ENCODE results near the gene CORO6.
A peak's percentile ranks its signal among the peaks of the same experiment; 100 is the strongest.

The CORO6 gene

GRCh38 chr17:29576214-29577000, 46.3 kb downstream of the CORO6 start:
- no peak for DNase-seq

DNA sequence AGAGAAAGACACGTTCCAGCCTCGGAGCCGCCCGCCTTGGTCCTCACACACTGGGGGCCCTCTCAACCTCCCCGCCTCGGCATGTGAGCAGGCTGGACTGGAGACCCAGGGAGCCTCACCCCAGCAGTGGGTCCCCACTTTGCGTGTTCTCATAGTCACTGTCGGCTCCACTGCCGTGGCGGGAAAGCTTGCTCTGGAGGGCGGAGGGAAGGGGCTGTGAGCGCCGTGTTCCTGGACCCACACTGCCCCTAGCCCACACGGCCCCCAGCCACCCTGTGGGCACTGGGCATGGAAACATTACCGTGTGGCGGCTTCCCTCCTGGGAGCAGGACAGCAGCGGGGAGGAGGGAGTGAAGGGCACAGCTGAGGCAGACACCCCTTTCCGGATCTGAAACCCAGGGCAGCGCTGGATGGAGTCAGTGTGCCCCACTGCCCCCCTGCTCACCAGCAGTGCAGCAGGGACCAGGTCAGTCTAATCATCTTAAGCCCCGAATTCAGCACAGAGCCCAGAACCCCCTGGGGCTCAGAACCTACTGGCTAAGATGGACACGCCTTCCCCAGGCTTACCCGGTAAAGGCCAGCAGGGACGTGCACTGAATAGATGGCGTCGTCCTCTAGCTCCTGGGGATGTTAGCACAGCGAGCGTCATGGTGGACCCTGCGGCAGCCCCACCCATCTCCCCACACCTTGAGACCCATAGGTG, 47.0 kb downstream of the CORO6 start:
- DNase-seq: no peak

GRCh38 chr17:29574732-29575510, 47.8 kb downstream of the CORO6 start:
- no peak for DNase-seq

- no peak for DNase-seq
These were observed 48.6 kb downstream of the CORO6 start for GRCh38 chr17:29573871-29574731.

DNA sequence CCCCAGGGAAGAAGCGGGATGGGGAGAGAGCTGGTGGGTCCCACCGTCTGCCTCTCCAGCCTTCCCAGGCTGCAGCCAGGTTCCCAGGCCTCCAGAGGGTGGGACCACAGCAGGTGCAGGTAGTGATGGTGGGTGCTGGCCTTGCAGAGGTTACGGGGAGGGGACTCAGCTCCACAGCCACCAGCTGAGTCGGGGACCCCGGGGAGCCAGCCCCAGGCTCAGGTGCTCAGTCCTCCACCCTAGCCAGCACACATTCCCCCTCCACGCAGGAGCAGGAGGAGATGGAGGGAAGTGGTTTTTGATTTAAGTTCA, 49.2 kb downstream of the CORO6 start:
- no peak for DNase-seq

DNA sequence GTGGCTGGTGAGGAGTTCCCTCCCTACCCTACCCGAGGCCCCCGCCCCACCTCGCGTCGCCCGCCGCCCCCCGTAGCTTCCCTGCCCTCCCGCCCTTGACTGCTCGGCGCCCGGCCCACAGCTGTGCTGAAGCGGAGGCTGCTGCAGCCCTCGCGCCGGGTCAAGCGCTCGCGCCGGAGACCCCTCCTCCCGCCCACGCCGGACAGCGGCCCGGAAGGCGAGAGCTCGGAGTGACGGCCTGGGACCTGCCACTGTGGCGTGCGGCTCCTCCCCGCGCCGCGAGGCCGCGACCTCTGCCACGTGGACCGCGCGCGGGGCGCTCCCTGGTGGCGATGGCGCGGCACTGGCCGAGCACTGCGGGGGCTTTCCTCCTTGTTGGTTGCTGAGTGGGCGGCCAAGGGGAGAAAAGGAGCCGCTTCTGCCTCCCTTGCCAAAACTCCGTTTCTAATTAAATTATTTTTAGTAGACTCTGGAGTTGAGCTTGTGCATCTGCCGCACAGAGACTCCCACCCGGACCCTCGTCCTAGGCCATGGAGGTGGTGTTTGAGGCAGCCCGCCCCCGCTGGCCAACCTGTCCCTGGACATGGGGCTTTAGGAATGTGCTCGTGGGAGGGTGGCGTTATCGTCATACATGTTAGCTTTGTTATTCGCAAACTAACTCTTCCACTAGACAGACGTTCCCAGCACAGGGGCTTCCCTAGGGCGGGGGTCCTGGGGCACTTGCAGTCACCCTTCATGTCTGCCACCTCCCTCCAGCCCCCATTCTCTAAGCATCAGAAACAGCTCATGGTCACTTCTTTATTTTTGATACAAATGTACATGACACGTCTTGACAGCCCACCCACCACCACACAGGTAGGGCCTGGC, 49.8 kb downstream of the CORO6 start:
- DNase-seq: peak in 2 of 4 experiments; percentile 33 to 49

DNA sequence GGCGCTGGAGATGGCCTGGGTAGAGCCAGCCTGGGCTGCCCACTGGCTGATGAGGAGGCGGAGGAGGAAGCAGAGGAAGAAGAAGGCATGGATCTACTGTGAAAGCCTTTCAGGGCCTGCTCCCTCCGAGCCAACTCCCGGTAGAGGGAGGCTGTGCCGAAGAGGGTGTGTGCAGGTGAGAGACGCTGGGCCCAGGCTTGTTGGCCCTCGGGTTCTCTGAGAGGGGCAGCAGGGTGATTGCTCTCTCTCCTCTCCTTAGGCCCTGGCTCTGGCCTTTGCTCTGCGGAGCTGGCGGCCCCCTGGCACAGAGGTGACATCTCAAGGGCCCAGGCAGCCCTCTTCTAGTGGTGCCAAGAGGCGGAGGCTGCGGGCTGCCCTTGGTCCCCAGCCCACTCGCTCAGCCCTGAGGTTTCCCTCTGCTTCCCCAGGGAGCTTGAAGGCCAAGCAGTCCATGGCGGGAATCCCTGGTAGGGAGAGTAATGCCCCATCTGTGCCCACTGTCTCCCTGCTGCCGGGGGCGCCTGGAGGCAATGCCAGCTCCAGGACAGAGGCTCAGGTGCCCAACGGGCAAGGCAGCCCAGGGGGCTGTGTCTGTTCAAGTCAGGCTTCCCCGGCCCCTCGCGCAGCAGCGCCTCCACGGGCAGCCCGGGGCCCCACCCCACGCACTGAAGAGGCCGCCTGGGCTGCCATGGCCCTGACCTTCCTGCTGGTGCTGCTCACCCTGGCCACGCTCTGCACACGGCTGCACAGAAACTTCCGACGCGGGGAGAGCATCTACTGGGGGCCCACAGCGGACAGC, 50.6 kb downstream of the CORO6 start:
- DNase-seq: no peak

GRCh38 chr17:29571486-29571882, 51.2 kb downstream of the CORO6 start:
- no peak for DNase-seq

DNA sequence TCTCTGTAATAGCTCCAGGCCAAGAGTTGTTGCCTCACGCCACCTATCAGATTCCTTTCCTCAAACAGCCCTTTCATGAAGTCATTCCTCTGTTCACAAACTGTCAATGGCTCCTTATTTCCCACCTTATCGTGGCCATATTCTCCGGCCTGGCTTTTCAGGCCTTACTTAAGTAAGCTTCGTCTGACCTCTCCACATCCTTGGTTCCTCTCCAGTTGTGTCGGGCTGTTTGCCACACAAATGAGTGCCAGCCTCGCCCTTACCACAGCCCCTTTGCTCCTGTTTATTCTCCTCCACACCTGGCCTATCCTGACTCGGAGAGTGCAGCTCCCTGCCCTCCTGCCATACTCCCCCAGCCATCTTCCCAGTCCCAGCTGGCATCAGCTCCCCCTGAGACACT, 52.2 kb downstream of the CORO6 start:
- no peak for DNase-seq

- DNase-seq: no peak
These were observed 53.3 kb downstream of the CORO6 start for GRCh38 chr17:29569245-29569950.

- peak; percentile 49 to 91 (median 69) for DNase-seq
These were observed 54.1 kb downstream of the CORO6 start, which contains the start of gene TP53I13 for GRCh38 chr17:29568331-29569244. Gene TP53I13 (plus strand): TSS chr17:29568701. CDS start chr17:29568759, 58 bp downstream.

DNA sequence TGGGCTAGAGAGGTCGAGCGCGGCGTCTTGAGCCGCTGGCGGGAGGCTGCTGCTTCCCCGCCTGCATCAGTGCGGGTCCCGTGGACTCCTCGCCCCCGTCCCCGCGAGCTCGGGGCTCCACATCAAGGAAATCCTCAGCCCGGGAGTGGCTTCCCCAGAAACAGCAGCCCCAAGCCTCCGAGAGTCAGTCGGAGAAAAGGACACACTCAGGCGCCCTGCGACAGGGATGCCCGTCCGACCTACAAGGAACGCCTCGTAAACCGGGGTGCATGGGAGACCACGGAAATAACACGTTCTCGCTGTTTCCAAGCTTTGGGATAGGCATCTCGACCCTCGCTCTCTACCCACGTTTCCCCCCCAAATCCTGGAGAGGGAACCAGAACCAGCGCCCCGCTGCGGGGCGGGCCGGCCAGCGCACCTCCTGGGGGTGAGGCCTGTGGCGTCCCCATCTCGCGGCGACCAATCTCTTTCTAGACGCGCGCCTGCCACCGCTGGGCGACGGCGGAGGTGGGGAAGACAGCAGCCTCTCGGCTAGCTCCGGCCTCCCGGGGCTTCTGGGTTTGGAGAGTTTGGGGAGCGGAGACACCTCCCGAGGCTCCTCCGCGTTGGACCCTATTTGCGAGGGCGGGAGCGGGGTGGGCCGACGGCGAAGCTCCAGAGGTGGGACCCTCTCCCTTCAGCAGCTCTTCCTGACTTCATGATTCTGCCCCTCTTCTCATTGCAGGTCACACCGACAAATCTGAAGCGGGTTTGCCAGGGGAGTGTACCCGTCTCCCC, 55.0 kb downstream of the CORO6 start:
- DNase-seq: peak in 3 of 4 experiments; percentile 30 to 63 (median 55)

DNA sequence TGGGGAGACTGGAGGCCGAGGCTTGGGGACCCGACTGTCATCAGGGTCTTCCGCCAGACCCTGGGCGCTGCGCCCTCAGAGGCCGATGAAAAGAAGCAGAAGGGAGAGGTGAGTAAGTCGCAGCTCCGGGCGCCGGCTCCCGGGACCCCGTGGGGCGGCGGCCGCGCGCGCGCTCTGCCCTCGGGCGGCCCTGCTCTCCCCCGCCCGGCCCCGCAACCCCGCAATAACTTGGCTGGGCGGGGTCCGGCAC, 55.5 kb downstream of the CORO6 start:
- no peak for DNase-seq

DNA sequence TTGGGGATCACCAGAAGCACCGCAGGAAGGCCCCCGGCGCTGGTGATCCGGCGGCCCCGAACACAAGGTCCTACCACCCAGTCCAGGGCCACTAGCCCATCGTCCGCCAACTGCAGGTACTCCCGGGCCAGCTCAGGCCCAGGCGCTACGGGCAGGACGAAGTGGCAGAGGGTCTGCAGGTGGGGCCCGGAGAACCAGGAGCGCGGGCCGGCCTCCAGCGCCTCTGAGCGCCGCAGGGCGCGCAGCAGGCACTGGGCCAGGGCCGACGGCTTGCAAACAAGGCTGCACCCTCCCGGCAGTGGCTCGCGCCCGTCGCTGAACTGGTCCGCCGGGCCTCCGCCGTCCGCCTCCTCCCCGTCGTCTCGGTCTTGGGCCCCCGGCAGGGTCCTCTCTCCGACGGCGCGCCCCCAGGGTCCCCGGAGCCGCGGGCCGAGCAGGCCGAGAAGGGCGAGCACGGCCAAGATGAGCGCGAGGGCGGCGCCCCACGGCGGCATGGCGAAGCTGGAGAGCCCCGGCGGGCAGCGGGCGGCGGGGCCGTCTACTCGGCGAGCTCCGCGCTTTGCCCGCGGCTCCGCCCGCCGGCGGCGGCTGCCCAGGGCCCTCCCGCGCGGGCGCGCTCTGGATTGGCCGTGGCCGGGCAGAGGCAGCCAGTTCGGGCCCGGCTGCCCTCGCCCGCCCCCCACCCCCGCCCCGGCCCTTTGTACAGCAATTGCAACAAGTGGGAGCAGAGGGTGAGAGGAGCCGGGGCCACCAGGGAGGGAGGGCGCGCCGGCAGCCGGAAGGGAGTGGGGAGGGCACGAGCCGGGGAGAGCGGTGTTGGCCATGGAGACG, 56.0 kb downstream of the CORO6 start, which contains the start of gene ABHD15:
Gene ABHD15 (minus strand): TSS at position 565 of the 831 bp plus-strand sequence. CDS start 71 bp downstream, at position 494.
- peak in 2 of 4 experiments; percentile 37 to 53 for DNase-seq

DNA sequence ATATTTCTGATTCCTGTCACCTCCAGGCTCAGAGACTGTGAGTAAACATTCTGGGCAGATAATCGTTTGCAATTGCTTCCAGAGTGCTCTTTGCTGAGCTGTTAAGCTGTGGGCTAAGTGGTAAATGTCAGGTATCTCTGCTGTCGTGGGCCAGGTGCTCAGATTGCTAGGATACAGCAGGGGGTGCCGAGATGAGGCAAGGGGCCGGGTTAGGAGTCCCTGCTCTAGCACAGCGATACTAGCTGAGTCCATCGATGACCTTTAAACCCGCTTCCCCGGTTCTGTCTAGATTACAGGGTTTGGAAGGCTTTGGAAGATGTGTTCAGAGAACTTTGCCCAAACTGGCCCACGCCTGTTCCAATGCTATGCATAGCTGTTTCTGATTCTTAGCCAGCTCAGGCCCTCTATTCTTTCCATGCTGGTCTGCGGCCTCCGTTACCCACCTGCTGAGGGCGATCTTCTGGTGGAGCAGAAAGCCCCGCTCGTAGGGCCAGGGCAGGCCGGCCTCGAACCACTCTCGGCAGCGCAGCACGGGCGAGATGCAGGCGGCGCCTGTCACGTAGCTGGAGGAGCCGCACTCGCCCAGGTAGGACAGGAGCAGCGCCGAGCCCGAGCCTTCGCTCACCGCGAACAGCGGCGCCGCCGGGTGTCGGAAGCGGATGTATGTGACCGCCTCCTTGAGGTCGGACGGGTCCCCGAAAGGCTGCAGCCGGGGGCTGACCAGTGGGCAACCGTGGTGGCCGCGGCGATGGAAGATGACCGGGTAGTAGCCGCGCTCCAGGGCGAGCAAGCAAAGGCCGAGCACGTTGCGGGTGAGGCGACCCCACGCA, 56.9 kb downstream of the CORO6 start:
- DNase-seq: peak in 2 of 4 experiments; percentile 23 to 35

Measured in activated naive CD4-positive, alpha-beta T cell (primary cell).